ENCODE measurements around the gene C16orf92. TPM values are rescaled to one million over a fixed set of nuclear protein-coding genes. Genes with fewer than 3 reads are reported as not detected.

C16orf92 gene
- total and polyA plus RNA-seq, 2 donors (not counting 3 experiments of a cell fraction or from before 2014, with no cell fraction given): not detected

- BruUV-seq (replicated peaks): no TSS peak
- Histone ChIP-seq H3K4me2 (ENCODE audit: insufficient read depth, low read length) (no peak overlapping the region), H3K79me2 (ENCODE audit: control insufficient read depth, insufficient read depth, low read length) (no peaks in the 10 kb centered on the region), H2AFZ (ENCODE audit: low read depth, low read length) (no peak overlapping the region), H3K27me3 (ENCODE audit: control insufficient read depth in 2 of 2, insufficient read depth in 2 of 2, low read length in 2 of 2) (peaks cover 15 to 20% of the 10 kb centered on the region in 2 experiments), H4K20me1 (replicated peaks; ENCODE audit: control insufficient read depth, extremely low read depth, insufficient read depth, low read length) (no peaks in the 10 kb centered on the region), H3K4me3 (replicated peaks in 1 of 3; ENCODE audit: insufficient read depth in 1 of 3, low read depth in 1 of 3, low read length in 3 of 3) (no peak overlapping the region), H3K27ac (ENCODE audit: insufficient read depth, low read depth, low read length) (no peak overlapping the region), H3K36me3 (ENCODE audit: control insufficient read depth in 2 of 2, extremely low read depth in 1 of 2, insufficient read depth in 2 of 2, low read length in 2 of 2) (no peaks in the 10 kb centered on the region), H3K9ac (replicated peaks; ENCODE audit: extremely low read depth, insufficient read depth, low read length) (no peak overlapping the region), H3K9me1 (replicated peaks; ENCODE audit: control insufficient read depth, extremely low read depth, insufficient read depth, low read length) (no peaks in the 10 kb centered on the region), H3K9me3 (replicated peaks; ENCODE audit: control insufficient read depth, insufficient read depth, low read length) (no peaks in the 10 kb centered on the region), H3K4me1 (ENCODE audit: control insufficient read depth, extremely low read depth, insufficient read depth, low read length) (no peaks in the 10 kb centered on the region)
- no peak for DNase-seq (ENCODE audit: low read depth, low spot score)
- TF ChIP-seq POLR2A (IDR thresholded peaks at IDR 0.05; ENCODE audit: low read depth, low read length) (no peak), POLR2AphosphoS5 (IDR thresholded peaks at IDR 0.05; ENCODE audit: insufficient read depth, low read depth, low read length) (no peak), EZH2 (IDR thresholded peaks at IDR 0.05; ENCODE audit: borderline replicate concordance, low read depth, low read length, severe bottlenecking) (no peak), GATA2 (IDR thresholded peaks at IDR 0.05; ENCODE audit: insufficient read depth, insufficient read length, low read depth, low read length) (no peak), MYC (IDR thresholded peaks at IDR 0.05; ENCODE audit: low read depth, low read length) (no peak), CTCF (IDR thresholded peaks at IDR 0.05; ENCODE audit: extremely low read depth in 1 of 2, insufficient read depth in 1 of 2, low read depth in 1 of 2, low read length in 2 of 2) (no peak), JUN (IDR thresholded peaks at IDR 0.05; ENCODE audit: borderline replicate concordance, insufficient read depth, insufficient read length, low read depth) (no peak), MAX (IDR thresholded peaks at IDR 0.05; ENCODE audit: insufficient read depth, insufficient read length) (no peak), FOS (IDR thresholded peaks at IDR 0.05; ENCODE audit: borderline replicate concordance, insufficient read depth, low read length) (no peak)
- CTCF ChIA-PET: interaction anchor here (0.6 to 0.7 kb wide), 2 partner anchors 13 to 328 kb away, joined by 3 read pairs; no protein-coding TSS in a partner anchor
- dilution Hi-C loops (cut with MboI; ENCODE audit: extremely low pct_ligation_motif_present, low sequenced_read_pairs) (no loop called here), intact Hi-C loops (cut with micrococcal nuclease) (no loop called here)
- POLR2A ChIA-PET: no interaction called here
- FAIRE-seq: no peak
These were observed 5.6 kb downstream of the C16orf92 start for GRCh38 chr16:30028438-30029076.

Measured in endothelial cell of umbilical vein (primary cell).